Measurements from ENCODE around the gene SMPD3. TPM values are rescaled to one million over a fixed set of nuclear protein-coding genes. Genes with fewer than 3 reads are reported as not detected.

SMPD3 gene
- total and polyA plus RNA-seq, 2 experiments from 2014 or later: 0.27 to 2.8 TPM

- Histone ChIP-seq H3K27ac (no peak overlapping the region), H3K4me3 (no peak overlapping the region), H3K36me3 (no peaks in the 10 kb centered on the region), H3K27me3 (no peaks in the 10 kb centered on the region), H3K4me1 (ENCODE audit: low read depth) (no peaks in the 10 kb centered on the region), H3K9me3 (ENCODE audit: low read depth) (no peaks in the 10 kb centered on the region)
- no peak for DNase-seq (ENCODE audit: low read depth in 1 of 2, low spot score in 1 of 2)
- no peak for TF ChIP-seq CTCF (IDR thresholded peaks at IDR 0.05; ENCODE audit: low read depth, low read length)
Measured at GRCh38 chr16:68460067-68460466, 11.8 kb upstream of the SMPD3 start.

GRCh38 chr16:68459457-68459856 lies 11.1 kb upstream of the SMPD3 start:
- no peak for TF ChIP-seq CTCF (IDR thresholded peaks at IDR 0.05; ENCODE audit: low read depth, low read length)

GRCh38 chr16:68458551-68458950 lies 10.2 kb upstream of the SMPD3 start:
- Histone ChIP-seq H3K9me3 (ENCODE audit: low read depth) (no peaks in the 10 kb centered on the region), H3K27ac (no peak overlapping the region), H3K4me1 (ENCODE audit: low read depth) (no peaks in the 10 kb centered on the region), H3K36me3 (no peaks in the 10 kb centered on the region), H3K27me3 (no peaks in the 10 kb centered on the region), H3K4me3 (no peak overlapping the region)
- no peak for TF ChIP-seq CTCF (IDR thresholded peaks at IDR 0.05; ENCODE audit: low read depth, low read length)
- DNase-seq (ENCODE audit: low read depth in 1 of 2, low spot score in 1 of 2): no peak

More at GRCh38 chr16:68459457-68459856, 11.1 kb upstream of the SMPD3 start:
- DNase-seq (ENCODE audit: low read depth in 1 of 2, low spot score in 1 of 2): no peak
- H3K36me3 ChIP-seq: no peaks in the 10 kb centered on the region
- no peaks in the 10 kb centered on the region for H3K27me3 ChIP-seq
- H3K9me3 ChIP-seq (ENCODE audit: low read depth): no peaks in the 10 kb centered on the region
- H3K27ac ChIP-seq: no peak overlapping the region
- no peak overlapping the region for H3K4me3 ChIP-seq
- H3K4me1 ChIP-seq (ENCODE audit: low read depth): no peaks in the 10 kb centered on the region

GRCh38 chr16:68458101-68458500 lies 9.8 kb upstream of the SMPD3 start:
- H3K9me3 ChIP-seq (ENCODE audit: low read depth): no peaks in the 10 kb centered on the region
- H3K27ac ChIP-seq: no peak overlapping the region
- H3K4me3 ChIP-seq: no peak overlapping the region
- no peaks in the 10 kb centered on the region for H3K36me3 ChIP-seq
- no peaks in the 10 kb centered on the region for H3K27me3 ChIP-seq
- DNase-seq (ENCODE audit: low read depth in 1 of 2, low spot score in 1 of 2): no peak
- H3K4me1 ChIP-seq (ENCODE audit: low read depth): no peaks in the 10 kb centered on the region
- no peak for TF ChIP-seq CTCF (IDR thresholded peaks at IDR 0.05; ENCODE audit: low read depth, low read length)

- no peak for DNase-seq (ENCODE audit: low read depth in 1 of 2, low spot score in 1 of 2)
- no peaks in the 10 kb centered on the region for H3K36me3 ChIP-seq
- H3K9me3 ChIP-seq (ENCODE audit: low read depth): no peaks in the 10 kb centered on the region
- H3K27me3 ChIP-seq: no peaks in the 10 kb centered on the region
- H3K27ac ChIP-seq: no peak overlapping the region
- no peak overlapping the region for H3K4me3 ChIP-seq
- no peak for TF ChIP-seq CTCF (IDR thresholded peaks at IDR 0.05; ENCODE audit: low read depth, low read length)
- H3K4me1 ChIP-seq (ENCODE audit: low read depth): no peaks in the 10 kb centered on the region
Measured at GRCh38 chr16:68455631-68456030, 7.3 kb upstream of the SMPD3 start.

- no peaks in the 10 kb centered on the region for H3K4me1 ChIP-seq (ENCODE audit: low read depth)
- H3K27me3 ChIP-seq: no peaks in the 10 kb centered on the region
- no peak overlapping the region for H3K4me3 ChIP-seq
- H3K9me3 ChIP-seq (ENCODE audit: low read depth): no peaks in the 10 kb centered on the region
- H3K36me3 ChIP-seq: no peaks in the 10 kb centered on the region
- H3K27ac ChIP-seq: no peak overlapping the region
- no peak for TF ChIP-seq CTCF (IDR thresholded peaks at IDR 0.05; ENCODE audit: low read depth, low read length)
- no peak for DNase-seq (ENCODE audit: low read depth in 1 of 2, low spot score in 1 of 2)
Measured at GRCh38 chr16:68454920-68455435, 6.7 kb upstream of the SMPD3 start.
